ENCODE results near the gene ATG7. TPM values are rescaled to one million over a fixed set of nuclear protein-coding genes. Genes with fewer than 3 reads are reported as not detected.

The ATG7 gene
- total and polyA plus RNA-seq, 3 experiments from 2014 or later: 13.8 to 28.2 (median 28.0) TPM

DNA sequence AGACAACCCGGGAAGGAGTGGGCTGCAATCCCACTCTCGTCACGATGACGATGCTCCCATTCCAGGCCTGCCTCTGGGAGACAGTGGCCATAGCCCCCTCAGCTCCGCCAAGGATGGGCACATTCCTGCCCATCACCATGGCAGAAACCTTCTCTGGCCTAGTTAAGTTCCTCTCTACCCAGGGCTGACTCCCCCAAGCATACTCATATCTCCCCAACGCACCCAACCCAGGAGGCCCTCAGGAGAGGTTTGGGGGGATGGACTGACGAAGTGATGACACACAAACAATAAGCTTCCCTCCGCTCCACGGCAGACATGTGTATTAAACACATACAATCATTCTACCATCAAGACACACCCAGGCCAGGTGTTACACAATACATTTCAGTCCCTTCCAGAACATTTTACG is 311.4 kb downstream of the ATG7 start:
- H3K27ac ChIP-seq (ENCODE audit: low read depth, low read length): no peak overlapping the region
- H3K4me3 Mint-ChIP-seq: no peak overlapping the region
- DNase-seq: no peak
- H3K27ac Mint-ChIP-seq: peak overlapping the region in 3 of 8 donors; percentile 31 to 59 (median 45)
- H3K4me1 Mint-ChIP-seq: peaks cover 67 to 85% (median 84%) of the 10 kb centered on the region in 3 donors
- no peaks in the 10 kb centered on the region for H3K9me3 ChIP-seq (ENCODE audit: low read length)
- no peaks in the 10 kb centered on the region for H3K9me3 Mint-ChIP-seq
- peaks cover 0 to 25% (median 17%) of the 10 kb centered on the region in 3 donors for H3K36me3 Mint-ChIP-seq
- H3K4me1 ChIP-seq (ENCODE audit: insufficient read depth, low read length): peaks cover 18% of the 10 kb centered on the region
- ChIA-PET POLR2A (no interaction called here), CTCF (no interaction called here)
- H3K4me3 ChIP-seq (ENCODE audit: low read length): no peak overlapping the region
- no peaks in the 10 kb centered on the region for H3K27me3 ChIP-seq (ENCODE audit: insufficient read depth, low read length, poor library complexity, severe bottlenecking)
- no peaks in the 10 kb centered on the region for H3K36me3 ChIP-seq (ENCODE audit: insufficient read depth, low read length)
- no peaks in the 10 kb centered on the region for H3K27me3 Mint-ChIP-seq

GRCh38 chr3:11584570-11584969 is 312.4 kb downstream of the ATG7 start:
- Mint-ChIP-seq H3K36me3 (peaks cover 0 to 31% (median 19%) of the 10 kb centered on the region in 3 donors), H3K4me3 (no peak overlapping the region), H3K27ac (peak overlapping the region in 4 of 8 donors; percentile 15 to 80 (median 72)), H3K9me3 (no peaks in the 10 kb centered on the region), H3K4me1 (peaks cover 72 to 92% (median 86%) of the 10 kb centered on the region in 3 donors), H3K27me3 (no peaks in the 10 kb centered on the region)
- CTCF ChIA-PET: no interaction called here
- Histone ChIP-seq H3K27ac (ENCODE audit: low read depth, low read length) (no peak overlapping the region), H3K4me1 (ENCODE audit: insufficient read depth, low read length) (peaks cover 18% of the 10 kb centered on the region), H3K4me3 (ENCODE audit: low read length) (no peak overlapping the region), H3K9me3 (ENCODE audit: low read length) (no peaks in the 10 kb centered on the region), H3K36me3 (ENCODE audit: insufficient read depth, low read length) (no peaks in the 10 kb centered on the region), H3K27me3 (ENCODE audit: insufficient read depth, low read length, poor library complexity, severe bottlenecking) (no peaks in the 10 kb centered on the region)
- POLR2A ChIA-PET: no interaction called here
- no peak for DNase-seq

DNA sequence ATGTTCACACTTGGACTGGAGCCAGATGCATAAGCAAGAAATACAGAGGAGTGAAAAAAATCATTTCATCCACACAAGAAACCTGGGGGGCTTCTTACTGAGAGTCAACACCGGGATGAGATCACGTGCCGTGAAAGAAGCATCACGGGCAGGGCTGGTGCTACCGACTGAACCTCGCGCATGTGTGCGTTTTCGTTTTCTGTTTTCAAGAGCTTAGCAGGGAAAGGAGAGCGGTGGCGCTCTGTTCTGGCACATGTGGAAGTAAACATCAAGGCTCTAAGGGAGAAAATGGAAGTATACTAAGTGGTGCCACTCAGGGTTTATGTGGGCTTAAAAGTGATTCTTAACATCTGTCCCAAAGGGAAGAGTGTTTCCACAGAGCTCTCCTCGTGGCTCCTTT is 315.6 kb downstream of the ATG7 start:
- Mint-ChIP-seq H3K4me3 (peak overlapping the region in 1 of 7 donors; percentile 28), H3K9me3 (no peaks in the 10 kb centered on the region), H3K36me3 (peaks cover 0 to 32% (median 14%) of the 10 kb centered on the region in 3 donors), H3K4me1 (peaks cover 68 to 93% (median 75%) of the 10 kb centered on the region in 3 donors), H3K27me3 (peaks cover 0 to 2% of the 10 kb centered on the region in 2 donors), H3K27ac (peak overlapping the region in 2 of 8 donors; percentile 5 to 58)
- POLR2A ChIA-PET: no interaction called here
- Histone ChIP-seq H3K27ac (ENCODE audit: low read depth, low read length) (no peak overlapping the region), H3K4me1 (ENCODE audit: insufficient read depth, low read length) (peaks cover 10% of the 10 kb centered on the region), H3K36me3 (ENCODE audit: insufficient read depth, low read length) (no peaks in the 10 kb centered on the region), H3K4me3 (ENCODE audit: low read length) (no peak overlapping the region), H3K9me3 (ENCODE audit: low read length) (no peaks in the 10 kb centered on the region), H3K27me3 (ENCODE audit: insufficient read depth, low read length, poor library complexity, severe bottlenecking) (no peaks in the 10 kb centered on the region)
- DNase-seq: no peak
- CTCF ChIA-PET: no interaction called here

GRCh38 chr3:11588338-11588737 is 316.1 kb downstream of the ATG7 start:
- Mint-ChIP-seq H3K27ac (peak overlapping the region in 6 of 8 donors; percentile 18 to 87 (median 74)), H3K4me1 (peaks cover 65 to 93% (median 75%) of the 10 kb centered on the region in 3 donors), H3K4me3 (peak overlapping the region in 1 of 7 donors; percentile 35), H3K36me3 (peaks cover 0 to 36% (median 15%) of the 10 kb centered on the region in 3 donors), H3K9me3 (no peaks in the 10 kb centered on the region), H3K27me3 (peaks cover 0 to 2% of the 10 kb centered on the region in 2 donors)
- ChIA-PET CTCF (no interaction called here), POLR2A (no interaction called here)
- H3K4me3 ChIP-seq (ENCODE audit: low read length): no peak overlapping the region
- H3K4me1 ChIP-seq (ENCODE audit: insufficient read depth, low read length): peaks cover 4% of the 10 kb centered on the region
- no peaks in the 10 kb centered on the region for H3K36me3 ChIP-seq (ENCODE audit: insufficient read depth, low read length)
- no peaks in the 10 kb centered on the region for H3K9me3 ChIP-seq (ENCODE audit: low read length)
- H3K27me3 ChIP-seq (ENCODE audit: insufficient read depth, low read length, poor library complexity, severe bottlenecking): no peaks in the 10 kb centered on the region
- no peak for DNase-seq
- H3K27ac ChIP-seq (ENCODE audit: low read depth, low read length): no peak overlapping the region

GRCh38 chr3:11588755-11589154 is 316.6 kb downstream of the ATG7 start:
- H3K4me1 ChIP-seq (ENCODE audit: insufficient read depth, low read length): peaks cover under 1% of the 10 kb centered on the region
- DNase-seq: no peak
- POLR2A ChIA-PET: no interaction called here
- H3K27me3 ChIP-seq (ENCODE audit: insufficient read depth, low read length, poor library complexity, severe bottlenecking): no peaks in the 10 kb centered on the region
- no peaks in the 10 kb centered on the region for H3K9me3 Mint-ChIP-seq
- no peak overlapping the region for H3K4me3 ChIP-seq (ENCODE audit: low read length)
- H3K27me3 Mint-ChIP-seq: peaks cover 0 to 2% of the 10 kb centered on the region in 2 donors
- H3K36me3 Mint-ChIP-seq: peaks cover 0 to 38% (median 17%) of the 10 kb centered on the region in 3 donors
- H3K27ac ChIP-seq (ENCODE audit: low read depth, low read length): no peak overlapping the region
- H3K9me3 ChIP-seq (ENCODE audit: low read length): no peaks in the 10 kb centered on the region
- H3K4me1 Mint-ChIP-seq: peaks cover 65 to 93% (median 74%) of the 10 kb centered on the region in 3 donors
- no peaks in the 10 kb centered on the region for H3K36me3 ChIP-seq (ENCODE audit: insufficient read depth, low read length)
- H3K4me3 Mint-ChIP-seq: no peak overlapping the region
- CTCF ChIA-PET: no interaction called here
- peak overlapping the region in 6 of 8 donors; percentile 18 to 87 (median 80) for H3K27ac Mint-ChIP-seq

- CTCF ChIA-PET: no interaction called here
- no peaks in the 10 kb centered on the region for H3K27me3 ChIP-seq (ENCODE audit: insufficient read depth, low read length, poor library complexity, severe bottlenecking)
- no peaks in the 10 kb centered on the region for H3K36me3 ChIP-seq (ENCODE audit: insufficient read depth, low read length)
- H3K9me3 Mint-ChIP-seq: no peaks in the 10 kb centered on the region
- POLR2A ChIA-PET: no interaction called here
- no peaks in the 10 kb centered on the region for H3K9me3 ChIP-seq (ENCODE audit: low read length)
- H3K4me3 Mint-ChIP-seq: no peak overlapping the region
- peaks cover 6 to 45% (median 17%) of the 10 kb centered on the region in 3 donors for H3K36me3 Mint-ChIP-seq
- peaks cover 62 to 93% (median 73%) of the 10 kb centered on the region in 3 donors for H3K4me1 Mint-ChIP-seq
- peaks cover 0 to 2% of the 10 kb centered on the region in 2 donors for H3K27me3 Mint-ChIP-seq
- H3K27ac ChIP-seq (ENCODE audit: low read depth, low read length): no peak overlapping the region
- no peaks in the 10 kb centered on the region for H3K4me1 ChIP-seq (ENCODE audit: insufficient read depth, low read length)
- H3K27ac Mint-ChIP-seq: peak overlapping the region in 2 of 8 donors; percentile 14 to 48
- DNase-seq: no peak
- H3K4me3 ChIP-seq (ENCODE audit: low read length): no peak overlapping the region
Observed at GRCh38 chr3:11589706-11590105, 317.5 kb downstream of the ATG7 start.

- Histone ChIP-seq H3K36me3 (ENCODE audit: insufficient read depth, low read length) (no peaks in the 10 kb centered on the region), H3K9me3 (ENCODE audit: low read length) (no peaks in the 10 kb centered on the region), H3K27ac (ENCODE audit: low read depth, low read length) (no peak overlapping the region), H3K27me3 (ENCODE audit: insufficient read depth, low read length, poor library complexity, severe bottlenecking) (no peaks in the 10 kb centered on the region), H3K4me1 (ENCODE audit: insufficient read depth, low read length) (no peaks in the 10 kb centered on the region), H3K4me3 (ENCODE audit: low read length) (no peak overlapping the region)
- H3K36me3 Mint-ChIP-seq: peaks cover 12 to 48% (median 18%) of the 10 kb centered on the region in 3 donors
- ChIA-PET CTCF (no interaction called here), POLR2A (no interaction called here)
- DNase-seq: no peak
- peaks cover 0 to 2% of the 10 kb centered on the region in 2 donors for H3K27me3 Mint-ChIP-seq
- peaks cover 55 to 82% (median 63%) of the 10 kb centered on the region in 3 donors for H3K4me1 Mint-ChIP-seq
- no peak overlapping the region for H3K4me3 Mint-ChIP-seq
- peaks cover 0 to 3% (median 0%) of the 10 kb centered on the region in 5 donors for H3K9me3 Mint-ChIP-seq
- peak overlapping the region in 2 of 8 donors; percentile 5 to 9 for H3K27ac Mint-ChIP-seq
Observed at GRCh38 chr3:11591002-11591355, 318.8 kb downstream of the ATG7 start.

DNA sequence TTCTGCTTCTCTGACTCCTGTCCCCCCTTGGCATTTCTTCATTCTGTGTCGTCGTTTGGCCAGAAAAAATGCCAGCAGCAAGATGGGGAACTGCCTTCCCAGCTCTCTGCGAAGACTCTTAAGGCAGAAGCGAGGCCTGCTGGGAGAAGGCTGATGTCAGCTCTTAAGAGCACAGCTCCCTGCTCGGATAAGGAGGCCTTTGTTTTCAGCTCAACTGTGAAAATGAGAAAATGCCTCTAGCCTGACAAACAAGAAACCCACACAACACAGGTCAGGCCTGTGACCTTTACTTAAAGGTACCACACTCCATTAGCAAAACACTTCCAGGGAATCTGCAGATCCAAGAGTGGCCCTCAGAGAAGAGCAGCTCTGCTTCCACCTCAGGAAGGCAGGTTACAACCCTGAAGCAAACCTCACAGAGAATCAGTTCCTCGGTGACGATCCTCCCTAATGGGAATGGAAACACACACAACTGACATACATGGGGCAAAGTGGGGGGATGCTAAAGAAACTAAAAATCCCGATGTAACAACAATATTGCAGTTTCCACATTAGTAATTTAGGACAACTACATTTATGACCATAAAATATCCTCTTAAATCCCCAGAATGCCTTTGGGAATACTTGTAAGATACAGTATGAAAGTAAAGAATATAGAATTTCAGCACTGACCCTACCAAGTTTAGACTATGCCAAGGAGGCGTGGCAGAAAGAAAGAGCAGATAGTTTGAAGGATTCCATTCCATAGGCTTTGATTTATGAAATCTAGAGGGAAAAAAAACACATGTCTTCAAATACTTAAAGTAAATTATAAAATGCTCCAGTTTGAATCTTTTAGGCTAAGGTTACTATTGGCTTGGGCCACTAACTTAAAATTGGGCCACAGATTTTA is 319.4 kb downstream of the ATG7 start:
- Mint-ChIP-seq H3K4me1 (peaks cover 53 to 76% (median 56%) of the 10 kb centered on the region in 3 donors), H3K36me3 (peaks cover 17 to 48% (median 20%) of the 10 kb centered on the region in 3 donors), H3K9me3 (peaks cover 0 to 3% (median 0%) of the 10 kb centered on the region in 5 donors), H3K27me3 (peaks cover 0 to 2% of the 10 kb centered on the region in 2 donors), H3K27ac (peak overlapping the region in 3 of 8 donors; percentile 37 to 66 (median 49)), H3K4me3 (no peak overlapping the region)
- ChIA-PET POLR2A (no interaction called here), CTCF (no interaction called here)
- Histone ChIP-seq H3K4me3 (ENCODE audit: low read length) (no peak overlapping the region), H3K36me3 (ENCODE audit: insufficient read depth, low read length) (no peaks in the 10 kb centered on the region), H3K4me1 (ENCODE audit: insufficient read depth, low read length) (no peaks in the 10 kb centered on the region), H3K27me3 (ENCODE audit: insufficient read depth, low read length, poor library complexity, severe bottlenecking) (no peaks in the 10 kb centered on the region), H3K9me3 (ENCODE audit: low read length) (no peaks in the 10 kb centered on the region), H3K27ac (ENCODE audit: low read depth, low read length) (no peak overlapping the region)
- no peak for DNase-seq
